GM19193 (cell line): ENCODE data around the gene OTOA.

Experiments
- POLR2A ChIP-seq: IDR thresholded peaks from 4 replicates; pipeline ENCODE4 v1.6.1; 2011; ENCODE audit not compliant: insufficient read depth, insufficient read length; ENCODE audit errors: extremely low read depth

Gene OTOA

DNA sequence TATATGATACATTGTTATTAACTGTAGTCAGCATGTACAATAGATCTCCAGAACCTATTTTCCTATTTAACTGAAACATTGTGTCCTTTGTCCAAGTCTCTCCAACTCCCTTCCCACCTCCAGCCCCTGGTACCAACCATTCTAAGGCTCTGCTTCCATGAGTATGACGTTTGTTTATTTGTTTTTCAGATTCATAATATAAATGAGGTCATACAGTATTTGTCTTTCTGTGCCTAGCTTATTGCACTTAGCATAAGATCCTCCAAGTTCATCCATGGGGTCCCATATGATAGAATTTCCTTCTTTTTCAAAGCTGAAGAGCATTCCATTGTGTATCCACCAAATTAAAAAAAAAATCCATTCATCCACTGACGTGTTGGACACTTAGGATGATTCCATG, 39.4 kb downstream of the OTOA start:
- TF ChIP-seq POLR2A = no peak

DNA sequence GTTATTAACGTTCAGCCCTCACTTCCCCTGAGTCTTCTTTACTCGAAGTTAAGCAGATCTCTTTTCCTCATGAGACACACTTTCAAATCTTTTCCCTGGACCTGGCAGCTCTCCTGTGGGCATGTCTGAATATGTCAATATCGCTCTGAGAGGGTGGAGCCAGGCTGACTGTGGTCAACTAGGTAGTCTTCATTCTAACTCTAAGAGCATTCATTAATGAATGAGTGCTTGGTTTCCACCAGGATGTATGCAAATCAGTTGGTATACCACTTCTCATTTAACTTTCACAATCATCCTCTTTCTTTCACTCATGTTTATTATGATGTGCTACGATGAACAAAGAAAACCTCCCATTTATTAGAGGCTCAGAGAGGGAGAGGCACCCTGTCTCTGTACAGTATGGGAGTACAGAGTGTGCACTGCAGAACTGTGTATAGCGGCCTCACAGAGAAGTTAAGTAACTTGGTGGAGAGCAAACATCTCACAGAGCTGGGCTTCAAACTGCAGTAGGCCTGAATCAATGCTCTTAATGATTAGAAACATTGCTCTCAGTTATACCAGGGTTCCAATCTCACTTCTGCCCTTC, 39.9 kb downstream of the OTOA start:
- TF ChIP-seq POLR2A = no peak

DNA sequence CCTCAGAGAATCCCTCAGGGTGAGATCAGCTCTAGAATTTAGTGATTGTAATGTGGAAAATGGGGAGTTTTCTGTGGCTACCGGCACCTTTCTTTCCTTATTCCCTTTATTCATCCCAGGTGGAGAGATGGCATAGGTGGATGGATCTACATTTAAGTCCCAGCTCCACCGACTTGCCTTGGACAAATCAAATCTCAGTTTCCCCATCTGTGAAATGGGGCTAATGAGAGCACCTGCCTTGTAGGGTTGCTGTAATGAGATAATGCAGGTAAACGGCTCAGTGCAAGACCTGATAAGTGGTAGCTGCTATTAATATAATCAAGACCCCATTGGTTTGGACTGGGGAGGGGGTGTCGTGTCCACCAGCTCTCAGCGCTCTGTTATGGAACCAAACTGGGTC, 40.5 kb downstream of the OTOA start:
- no peak for TF ChIP-seq POLR2A

DNA sequence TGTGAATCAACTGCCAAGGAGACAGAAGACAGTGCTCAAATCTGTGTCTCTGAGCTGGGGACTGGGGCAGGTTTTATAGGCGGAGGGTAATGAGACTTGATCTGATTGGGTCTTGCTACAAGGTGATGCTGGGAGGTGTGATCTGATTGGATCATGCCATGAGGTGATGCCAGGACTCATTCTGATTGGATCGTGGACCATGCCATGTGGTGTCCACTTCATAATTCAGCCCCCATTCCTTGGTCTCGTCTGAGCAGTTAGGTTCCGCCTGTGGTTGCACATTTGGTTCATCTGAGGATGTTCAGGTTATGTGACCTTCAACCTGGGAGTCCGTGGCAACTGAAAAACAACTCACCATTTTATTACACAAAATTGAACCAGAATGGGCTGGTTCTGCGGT, 41.0 kb downstream of the OTOA start:
- TF ChIP-seq POLR2A = no peak

DNA sequence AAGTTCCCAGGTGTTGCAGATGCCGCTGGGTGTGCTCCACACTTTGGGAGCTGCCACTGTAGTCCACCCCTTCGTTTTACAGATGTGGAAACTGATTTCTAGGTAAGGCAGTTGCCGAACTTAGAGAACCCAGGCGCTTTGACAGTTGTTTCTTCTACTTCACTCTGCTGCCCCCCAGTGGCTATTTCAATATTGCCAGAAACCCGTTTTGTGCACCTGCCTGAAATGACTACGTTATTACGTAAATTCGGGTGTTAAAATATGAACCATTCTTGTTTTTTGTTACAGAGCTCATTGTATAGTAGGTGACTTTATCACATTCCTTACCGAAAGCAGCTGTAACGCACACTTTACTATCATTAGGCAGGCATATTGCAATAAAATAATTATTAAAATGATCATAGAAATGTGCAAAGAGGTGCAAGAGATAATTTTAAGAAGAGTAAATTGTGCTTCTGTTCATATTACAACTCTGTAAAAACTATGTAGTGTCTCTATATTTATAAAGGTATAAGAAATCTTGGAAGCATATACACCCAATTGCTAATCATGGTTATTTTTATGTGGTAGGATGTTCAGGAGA, 44.9 kb downstream of the OTOA start:
- TF ChIP-seq POLR2A = no peak

DNA sequence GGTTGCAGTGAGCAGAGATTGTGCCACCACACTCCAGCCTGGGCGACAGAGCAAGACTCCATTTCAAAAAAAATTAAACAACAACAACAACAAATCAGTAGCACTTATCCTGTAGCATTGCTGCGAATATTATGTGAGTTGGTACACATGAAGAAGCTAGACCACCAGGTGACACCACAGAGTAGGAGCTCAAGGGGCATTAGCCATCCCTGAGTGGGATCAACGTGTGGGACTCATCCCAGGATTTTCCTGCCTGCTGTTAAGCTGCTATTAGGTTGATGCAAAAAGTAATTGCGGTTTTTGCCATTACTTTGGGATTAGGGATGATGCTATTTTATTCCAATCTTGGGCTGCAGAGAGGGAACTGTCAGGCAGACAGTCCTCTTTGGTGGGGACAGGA, 47.2 kb downstream of the OTOA start:
- TF ChIP-seq POLR2A = no peak

DNA sequence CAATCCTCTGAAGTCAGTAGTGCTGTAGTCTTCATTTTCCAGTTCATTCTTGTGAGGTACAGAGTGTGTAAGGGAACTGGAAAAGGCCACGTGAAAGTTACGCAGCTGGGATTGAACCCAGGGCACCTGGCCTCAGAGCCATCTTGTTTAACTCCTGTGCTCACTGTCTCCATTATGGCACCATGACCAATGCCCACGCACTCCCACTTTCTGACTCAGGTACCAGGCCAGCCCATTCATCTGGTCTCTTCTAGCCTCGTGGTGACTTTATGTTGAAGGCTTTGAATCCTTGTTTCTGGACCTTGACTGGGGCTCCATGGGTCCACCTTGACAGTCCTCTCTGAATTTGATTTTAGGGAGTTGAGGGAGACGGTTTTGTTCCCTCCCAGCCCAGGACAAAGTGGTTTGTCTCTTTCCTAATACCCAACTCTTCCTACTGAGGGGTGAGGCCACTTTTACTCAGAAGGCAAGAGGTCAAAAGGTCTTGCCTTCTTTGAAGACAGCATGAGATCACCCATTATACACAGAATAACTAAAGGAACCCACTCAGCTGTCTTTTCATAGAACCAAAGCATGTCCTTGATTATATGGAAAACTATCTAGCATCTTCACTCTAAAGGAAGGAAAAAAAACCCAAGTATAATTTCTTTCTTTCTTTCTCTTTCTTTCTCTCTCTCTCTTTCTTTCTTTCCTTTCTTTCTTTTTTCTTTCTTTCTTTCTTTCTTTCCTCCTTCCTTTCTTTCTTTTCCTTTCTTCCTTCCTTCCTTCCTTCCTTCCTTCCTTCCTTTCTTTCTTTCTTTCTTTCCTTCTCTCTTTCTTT, 50.0 kb downstream of the OTOA start:
- TF ChIP-seq POLR2A = no peak

DNA sequence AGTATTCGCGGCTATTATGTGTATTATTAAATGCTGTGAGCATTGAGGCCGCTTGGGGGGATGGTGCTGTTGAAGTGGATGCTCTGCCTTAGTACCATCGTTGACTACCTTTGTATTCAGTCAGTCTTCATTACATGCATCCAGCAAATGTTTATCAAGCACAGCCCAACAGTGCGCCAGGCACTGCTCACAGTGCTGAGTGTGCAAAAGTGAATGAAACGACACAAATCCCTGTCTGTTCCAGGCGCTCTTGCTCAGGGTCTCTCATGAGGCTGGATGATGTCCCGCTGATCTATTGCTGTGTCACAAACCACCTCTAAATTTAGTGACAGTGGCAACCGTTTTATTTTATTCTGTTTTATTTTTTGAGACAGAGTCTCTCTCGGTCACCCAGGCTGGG, 53.8 kb downstream of the OTOA start:
- no peak for TF ChIP-seq POLR2A

DNA sequence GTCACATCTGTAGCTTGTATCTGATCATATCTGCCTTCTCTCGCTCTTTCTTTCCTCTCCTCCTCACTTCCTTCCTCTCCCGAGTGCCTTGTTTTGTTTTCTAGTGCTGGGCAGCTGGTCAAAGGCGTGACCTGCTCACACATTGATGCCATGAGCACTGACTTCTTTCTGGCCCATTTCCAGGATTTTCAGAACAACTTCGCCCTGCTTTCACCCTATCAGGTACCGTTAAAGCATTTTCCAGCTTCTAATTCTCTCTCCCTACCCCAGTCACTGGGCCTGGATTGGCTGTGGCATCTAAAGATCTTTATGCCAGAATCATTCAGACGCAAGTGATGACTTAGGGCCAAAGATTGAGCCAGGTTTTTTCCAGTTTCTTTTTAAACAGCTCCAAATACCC, 55.5 kb downstream of the OTOA start:
- TF ChIP-seq POLR2A = no peak

DNA sequence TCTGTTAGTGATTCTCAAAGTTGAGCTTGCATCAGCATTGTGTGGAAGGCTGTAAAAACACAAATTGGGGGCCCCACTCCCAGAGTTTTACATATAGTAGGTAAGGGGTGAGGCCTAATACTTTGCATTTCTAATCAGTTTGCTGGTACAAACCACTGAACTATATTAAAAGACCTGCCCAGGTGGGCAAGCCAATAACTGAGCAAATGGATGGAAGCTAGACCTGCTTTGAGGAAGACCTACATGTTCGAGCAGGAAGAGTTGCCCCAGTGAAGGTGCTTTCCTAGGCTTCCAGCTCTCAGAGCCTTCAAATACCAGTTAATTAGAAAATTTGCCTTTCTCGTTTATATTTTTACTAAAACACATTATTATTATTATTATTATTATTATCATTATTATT, 56.8 kb downstream of the OTOA start:
- TF ChIP-seq POLR2A = no peak

DNA sequence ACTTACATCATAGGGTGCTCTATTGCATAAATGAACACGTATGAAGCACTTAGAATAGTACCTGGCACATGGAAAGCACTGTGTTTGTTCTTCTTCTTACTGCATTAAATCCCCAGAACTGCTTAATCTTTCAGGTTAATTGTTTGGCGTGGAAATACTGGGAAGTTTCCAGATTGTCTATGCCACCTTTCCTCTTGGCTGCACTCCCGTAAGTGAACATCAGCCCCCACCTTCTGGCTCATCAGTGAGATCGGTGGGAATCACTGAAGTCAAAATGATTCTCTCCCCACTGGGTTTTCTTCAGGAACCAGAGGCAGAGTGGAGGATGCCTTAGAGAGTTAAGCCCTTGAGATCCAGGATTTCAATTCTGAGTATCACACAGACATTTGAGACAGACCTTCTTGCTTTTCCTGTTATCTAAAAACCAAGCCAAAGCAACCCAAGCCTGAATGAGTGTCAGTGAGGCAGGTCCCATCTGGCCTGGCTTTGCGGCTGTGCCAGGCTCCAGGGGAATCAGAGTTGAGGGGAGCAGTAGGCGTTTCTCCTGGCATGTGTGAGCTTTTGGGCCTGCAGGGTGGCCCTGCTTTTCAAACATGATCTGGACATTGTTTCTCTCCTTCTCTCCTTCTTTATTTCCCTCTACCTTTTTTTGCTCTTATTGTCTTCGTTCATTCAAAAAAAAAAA, 59.1 kb downstream of the OTOA start:
- no peak for TF ChIP-seq POLR2A

DNA sequence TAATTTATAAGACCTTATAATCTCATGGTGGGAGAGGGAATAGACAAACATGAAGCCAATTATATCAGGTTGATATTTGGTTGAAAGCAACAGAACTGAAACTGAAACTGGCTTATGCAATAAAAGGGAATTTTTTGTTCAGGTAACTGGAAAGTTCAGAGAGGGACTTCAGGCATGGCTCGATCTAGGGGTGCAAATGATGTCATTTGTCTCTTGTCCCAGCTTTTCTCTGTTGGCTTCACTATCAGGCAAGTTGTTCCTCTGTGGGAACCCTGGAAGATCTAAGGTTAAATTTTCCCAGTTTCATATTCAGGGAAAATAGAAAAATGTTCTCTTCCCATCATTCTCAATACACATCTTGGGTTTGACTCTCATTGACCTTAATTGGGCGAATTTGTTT, 59.8 kb downstream of the OTOA start:
- TF ChIP-seq POLR2A = no peak

DNA sequence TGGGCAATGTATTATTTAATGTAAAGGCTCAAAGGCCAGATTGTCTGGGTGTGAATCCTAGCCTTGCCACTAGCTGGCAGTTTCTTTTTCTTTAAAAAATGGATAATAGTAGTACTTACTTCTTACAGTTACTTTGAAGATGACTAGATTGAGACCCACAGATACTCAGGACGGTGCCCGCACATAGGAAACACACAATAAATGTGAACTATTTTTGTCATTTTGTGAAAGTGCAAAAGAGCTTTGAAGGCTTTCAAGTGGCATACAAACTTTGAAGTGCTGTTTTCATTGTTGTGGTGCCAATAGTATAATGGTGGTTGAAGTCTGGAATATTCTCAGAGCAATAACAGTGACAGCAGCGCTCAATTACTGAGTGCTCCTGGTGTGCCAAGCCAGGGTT, 63.6 kb downstream of the OTOA start:
- TF ChIP-seq POLR2A = no peak
